Measurements from ENCODE around the gene CDX1.

GRCh38 chr5:150159741-150160179, 6.8 kb upstream of the CDX1 start:
- no peak for TF ChIP-seq GATA3 (IDR thresholded peaks at IDR 0.05; ENCODE audit: low read depth, low read length)
- TF ChIP-seq GATA2 (IDR thresholded peaks at IDR 0.05; ENCODE audit: low read depth, low read length): no peak

All from SH-SY5Y (cell line).